WI38 (cell line): ENCODE results near the gene MYO1D.
"Not testable (repeated sequence)": the region's sequence is repeated elsewhere in the genome, so short reads cannot be mapped to it uniquely, and the experiment has no call there.

Experiments
- H3K4me3 ChIP-seq: 2 replicates; pipeline ENCODE4 v1.5.1; 2011; ENCODE audit warnings: low read depth, mild to moderate bottlenecking, control low read depth, low read length
- CTCF ChIP-seq: IDR thresholded peaks from 2 replicates; pipeline ENCODE4 v1.5.1; 2012; ENCODE audit warnings: low read depth, mild to moderate bottlenecking, control low read depth, low read length

The MYO1D gene

GRCh38 chr17:32828822-32829221 is 48.1 kb downstream of the MYO1D start:
- no peak for TF ChIP-seq CTCF
- H3K4me3 ChIP-seq, result no peak overlapping the region

GRCh38 chr17:32827227-32827626 is 49.7 kb downstream of the MYO1D start:
- no peak overlapping the region for H3K4me3 ChIP-seq
- no peak for TF ChIP-seq CTCF

- no peak for TF ChIP-seq CTCF
- H3K4me3 ChIP-seq, result no peak overlapping the region
These were observed 50.8 kb downstream of the MYO1D start for GRCh38 chr17:32826076-32826475.

- H3K4me3 ChIP-seq, result no peak overlapping the region
- TF ChIP-seq CTCF, result no peak
These were observed 52.6 kb downstream of the MYO1D start for GRCh38 chr17:32824334-32824733.

GRCh38 chr17:32822996-32823395 is 53.9 kb downstream of the MYO1D start:
- no peak overlapping the region for H3K4me3 ChIP-seq
- TF ChIP-seq CTCF, result no peak

- not testable (repeated sequence) for H3K4me3 ChIP-seq
These were observed 54.7 kb downstream of the MYO1D start for GRCh38 chr17:32821987-32822934.

- no peak overlapping the region for H3K4me3 ChIP-seq
- TF ChIP-seq CTCF, result no peak
These were observed 56.5 kb downstream of the MYO1D start for GRCh38 chr17:32820440-32820839.
